OCI-LY3 (cell line): ENCODE measurements around the gene NR2F2.

Experiments used
- H2AFZ ChIP-seq: fragments of 200-600, 300-600 bp; shearing (Covaris generic); 2 replicates; pipeline ENCODE4 v1.6.0; 2014; ENCODE audit warnings: antibody characterized with exemption, low read depth, low read length
- H3K27ac ChIP-seq: fragments of 200-600, 300-600 bp; sonication (generic); 2 replicates; pipeline ENCODE4 v1.5.1; 2014; ENCODE audit warnings: mild to moderate bottlenecking, low read length, moderate library complexity, mixed read lengths
- H3K27me3 ChIP-seq: fragments of 200-600, 300-600 bp; sonication (generic); 2 replicates; pipeline ENCODE4 v1.6.1; 2014; ENCODE audit warnings: low read depth, low read length, mixed read lengths
- H3K36me3 ChIP-seq: fragments of 200-600, 300-600 bp; sonication (generic); replicated peaks from 2 replicates; pipeline ENCODE3; 2014; ENCODE audit warnings: low read depth, low read length, mixed read lengths
- H3K4me1 ChIP-seq: fragments of 300-600, 200-600 bp; sonication (generic); 2 replicates; pipeline ENCODE4 v1.6.1; 2014; ENCODE audit warnings: low read length, mixed read lengths
- H3K4me2 ChIP-seq: fragments of 200-600, 300-600 bp; sonication (generic); 2 replicates; pipeline ENCODE4 v1.6.1; 2014; ENCODE audit warnings: low read length, mixed read lengths
- H3K4me3 ChIP-seq: fragments of 300-600, 200-600 bp; sonication (generic); 2 replicates; pipeline ENCODE4 v1.5.1; 2014; ENCODE audit warnings: antibody characterized with exemption, mild to moderate bottlenecking, low read length, moderate library complexity
- H3K79me2 ChIP-seq: fragments of 300-600, 200-600 bp; shearing (Covaris generic); 2 replicates; pipeline ENCODE4 v1.6.1; 2014; ENCODE audit warnings: mild to moderate bottlenecking, low read length, mixed read lengths
- H3K9ac ChIP-seq: fragments of 300-600, 200-600 bp; shearing (Covaris generic); 2 replicates; pipeline ENCODE4 v1.6.0; 2014; ENCODE audit warnings: mild to moderate bottlenecking, low read length, moderate library complexity
- H3K9me3 ChIP-seq: fragments of 200-600, 300-600 bp; shearing (Covaris generic); 2 replicates; pipeline ENCODE4 v1.6.1; 2014; ENCODE audit warnings: low read length, mixed read lengths; ENCODE audit not compliant: insufficient read depth
- H4K20me1 ChIP-seq: fragments of 200-600, 300-600 bp; sonication (generic); 2 replicates; pipeline ENCODE4 v1.6.1; 2016; ENCODE audit warnings: low read length, mixed read lengths; ENCODE audit not compliant: insufficient read depth
- EZH2phosphoT487 ChIP-seq: fragments of 200-600 bp; shearing (Covaris generic); IDR thresholded peaks from 2 replicates; pipeline ENCODE4 v1.6.1; 2018; ENCODE audit warnings: antibody characterized with exemption, mixed run types, low read depth
- TF ChIP-seq, protein P1 (sequence below): fragments of 200-600, 300-600 bp; sonication (generic); IDR thresholded peaks from 2 replicates; pipeline ENCODE4 v1.5.1; 2014; ENCODE audit warnings: antibody characterized with exemption, low read length, low read depth

NR2F2 gene

DNA sequence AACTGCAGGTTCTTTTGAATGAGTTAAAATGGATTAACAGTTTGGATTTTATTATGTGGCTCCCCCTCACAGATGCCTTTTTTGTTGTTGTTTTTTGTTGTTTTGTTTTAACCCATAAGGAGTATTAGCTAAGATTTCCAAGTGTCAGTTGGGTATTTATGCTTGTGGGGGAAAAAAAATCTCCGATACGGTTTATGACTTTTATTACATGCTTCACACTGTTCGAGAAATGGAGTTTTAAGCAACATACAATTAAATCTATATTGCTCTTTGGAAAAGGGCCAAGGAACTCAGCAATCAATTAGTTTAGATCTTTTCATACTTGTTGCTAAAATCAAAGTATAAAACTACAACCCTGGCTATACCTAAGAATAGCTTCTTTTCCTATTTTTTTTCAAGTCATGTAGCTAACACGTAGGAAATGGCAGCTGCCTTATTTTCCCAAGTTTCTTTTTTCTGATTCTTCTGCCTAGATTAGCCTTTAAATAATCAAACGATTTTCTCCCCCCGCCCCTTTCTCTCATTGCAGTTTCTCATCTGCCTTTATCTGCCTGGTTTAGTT, 16.0 kb downstream of the NR2F2 start:
- Histone ChIP-seq H2AFZ (no peak overlapping the region), H3K9ac (no peak overlapping the region), H3K4me3 (no peak overlapping the region), H3K4me1 (no peaks in the 10 kb centered on the region), H3K36me3 (no peaks in the 10 kb centered on the region), H4K20me1 (no peaks in the 10 kb centered on the region), H3K79me2 (no peaks in the 10 kb centered on the region), H3K27me3 (0 out of 2 replicates have a peak, but pooled peaks cover 8% of the 10 kb centered on the region), H3K4me2 (no peak overlapping the region), H3K27ac (no peak overlapping the region), H3K9me3 (no peaks in the 10 kb centered on the region)
- TF ChIP-seq, protein P1, sequence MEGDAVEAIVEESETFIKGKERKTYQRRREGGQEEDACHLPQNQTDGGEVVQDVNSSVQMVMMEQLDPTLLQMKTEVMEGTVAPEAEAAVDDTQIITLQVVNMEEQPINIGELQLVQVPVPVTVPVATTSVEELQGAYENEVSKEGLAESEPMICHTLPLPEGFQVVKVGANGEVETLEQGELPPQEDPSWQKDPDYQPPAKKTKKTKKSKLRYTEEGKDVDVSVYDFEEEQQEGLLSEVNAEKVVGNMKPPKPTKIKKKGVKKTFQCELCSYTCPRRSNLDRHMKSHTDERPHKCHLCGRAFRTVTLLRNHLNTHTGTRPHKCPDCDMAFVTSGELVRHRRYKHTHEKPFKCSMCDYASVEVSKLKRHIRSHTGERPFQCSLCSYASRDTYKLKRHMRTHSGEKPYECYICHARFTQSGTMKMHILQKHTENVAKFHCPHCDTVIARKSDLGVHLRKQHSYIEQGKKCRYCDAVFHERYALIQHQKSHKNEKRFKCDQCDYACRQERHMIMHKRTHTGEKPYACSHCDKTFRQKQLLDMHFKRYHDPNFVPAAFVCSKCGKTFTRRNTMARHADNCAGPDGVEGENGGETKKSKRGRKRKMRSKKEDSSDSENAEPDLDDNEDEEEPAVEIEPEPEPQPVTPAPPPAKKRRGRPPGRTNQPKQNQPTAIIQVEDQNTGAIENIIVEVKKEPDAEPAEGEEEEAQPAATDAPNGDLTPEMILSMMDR, result no peak
- no peak for TF ChIP-seq EZH2phosphoT487

DNA sequence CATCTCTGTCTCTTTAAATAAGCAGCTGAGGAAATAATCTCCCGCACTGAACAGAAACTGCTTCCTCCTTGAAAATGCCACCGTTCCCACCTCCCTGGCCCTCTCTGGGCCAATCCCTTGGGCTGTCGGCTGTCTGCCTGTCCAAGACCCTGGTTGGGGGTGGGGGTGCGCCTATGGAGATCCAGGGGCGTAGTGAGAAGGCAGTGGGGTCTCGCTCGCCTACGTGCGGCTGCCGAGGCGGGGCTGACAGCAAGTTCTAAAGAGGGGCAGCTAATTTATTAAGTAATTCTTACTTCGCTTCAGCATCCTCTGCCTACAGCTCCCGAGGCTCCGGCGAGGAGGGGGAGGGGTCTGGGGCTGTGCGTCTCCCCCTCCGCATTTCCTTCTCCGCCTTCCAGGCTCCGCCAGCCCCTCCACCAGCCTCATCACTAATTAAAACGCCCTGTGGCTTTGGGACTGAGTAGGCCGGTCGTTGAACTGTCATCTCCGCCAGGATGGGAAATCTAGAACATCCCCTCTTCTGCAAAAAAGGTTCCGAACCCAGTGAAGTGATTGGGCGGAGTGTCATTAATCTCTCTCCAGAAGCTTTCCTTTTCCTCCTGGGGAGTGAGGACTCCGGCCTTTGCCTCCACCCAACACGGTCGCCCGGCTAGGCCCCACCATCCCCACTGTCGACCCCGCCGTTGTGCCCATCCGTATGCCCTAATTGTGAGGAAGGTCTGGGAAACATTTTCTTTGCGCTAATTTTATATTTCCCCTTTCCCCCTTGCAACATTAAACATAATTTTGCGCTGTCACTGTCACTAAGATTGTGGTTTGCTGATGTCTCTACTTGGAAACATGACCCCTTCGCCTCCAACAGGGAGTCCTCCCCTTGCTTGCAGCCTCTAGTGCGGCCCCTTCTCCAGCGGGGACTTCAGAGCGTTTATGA, 16.9 kb downstream of the NR2F2 start:
- Histone ChIP-seq H3K4me3 (no peak overlapping the region), H3K27ac (no peak overlapping the region), H3K36me3 (no peaks in the 10 kb centered on the region), H3K9me3 (no peaks in the 10 kb centered on the region), H4K20me1 (no peaks in the 10 kb centered on the region), H3K4me2 (no peak overlapping the region), H3K79me2 (no peaks in the 10 kb centered on the region), H3K27me3 (0 out of 2 replicates have a peak, but pooled peaks cover 8% of the 10 kb centered on the region), H3K9ac (no peak overlapping the region), H3K4me1 (no peaks in the 10 kb centered on the region), H2AFZ (no peak overlapping the region)
- no peak for TF ChIP-seq EZH2phosphoT487
- TF ChIP-seq, protein P1, result no peak

DNA sequence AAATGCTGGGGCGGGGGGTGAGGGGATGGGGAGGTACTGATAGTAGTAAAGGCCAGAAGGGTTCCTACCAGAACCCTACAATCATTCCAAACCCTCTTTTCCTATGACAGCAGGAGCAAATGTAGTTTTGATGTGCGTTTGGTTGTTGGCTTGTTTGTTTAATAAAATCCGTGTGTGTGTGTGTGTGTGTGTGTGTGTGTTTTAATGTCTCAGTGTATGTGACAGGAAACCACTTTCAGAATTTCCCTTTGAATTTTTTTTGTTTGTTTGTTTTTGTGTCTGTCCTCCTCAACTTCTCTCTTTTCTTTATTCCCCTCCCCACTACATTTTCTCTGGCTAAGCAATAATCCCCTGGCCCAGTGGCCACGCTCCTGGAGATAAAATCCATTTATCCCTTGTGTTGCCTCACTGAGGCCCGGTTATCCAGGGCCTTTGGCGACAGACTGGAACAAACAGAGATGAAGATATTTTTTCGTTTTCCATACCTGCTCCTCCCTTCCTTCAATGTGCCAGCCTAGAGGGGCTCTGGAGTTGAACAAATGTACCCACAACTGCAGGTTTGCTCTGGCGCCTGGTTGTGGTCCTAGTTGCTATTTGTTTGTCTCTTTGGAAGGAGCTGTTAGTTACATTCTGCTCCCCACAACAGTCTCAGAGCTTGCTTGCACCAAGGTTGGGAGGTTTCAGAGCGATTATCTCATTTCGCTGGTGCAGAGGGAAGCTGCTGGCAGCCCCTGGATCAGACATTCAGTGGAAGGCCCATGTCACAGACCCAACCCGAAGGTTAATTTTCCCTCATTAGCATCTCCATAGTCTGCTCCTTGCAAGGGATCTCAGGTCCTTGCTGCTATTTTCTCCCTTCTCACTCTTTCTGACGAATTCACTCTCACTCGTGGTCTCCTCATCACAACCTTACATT, 17.9 kb downstream of the NR2F2 start:
- H3K9ac ChIP-seq, result no peak overlapping the region
- no peaks in the 10 kb centered on the region for H3K79me2 ChIP-seq
- H2AFZ ChIP-seq, result no peak overlapping the region
- H3K36me3 ChIP-seq, result no peaks in the 10 kb centered on the region
- no peaks in the 10 kb centered on the region for H4K20me1 ChIP-seq
- H3K27me3 ChIP-seq, result 0 out of 2 replicates have a peak, but pooled peaks cover 8% of the 10 kb centered on the region
- TF ChIP-seq EZH2phosphoT487, result no peak
- TF ChIP-seq, protein P1, result no peak
- H3K4me2 ChIP-seq, result no peak overlapping the region
- no peak overlapping the region for H3K27ac ChIP-seq
- H3K4me1 ChIP-seq, result no peaks in the 10 kb centered on the region
- H3K9me3 ChIP-seq, result no peaks in the 10 kb centered on the region
- no peak overlapping the region for H3K4me3 ChIP-seq
